A673 (cell line): Measurements from ENCODE around the gene INCENP. TPM values are rescaled to one million over a fixed set of nuclear protein-coding genes. Genes with fewer than 3 reads are reported as not detected.

ENCODE experiments used
- BruUV-seq: library from RNA; stranded (reverse); fragments of 400-500 nt; replicated peaks from 2 replicates; lab custom pipeline; 2021; lab: Mats Ljungman, UMichigan
- CTCF ChIA-PET: fragments of 300-600 bp; sonication (Branson Sonifier 250); formaldehyde crosslinking; loops from one replicate; lab custom pipeline; 2022; ENCODE audit warnings: antibody characterized with exemption; lab: Charles Lee
- POLR2A ChIA-PET: fragments of 300-600 bp; sonication (Branson Sonifier 250); formaldehyde crosslinking; loops from one replicate; lab custom pipeline; 2022; ENCODE audit warnings: antibody characterized with exemption; ENCODE audit not compliant: low non-redundant PET; lab: Charles Lee
- DNase-seq: peaks from one replicate; pipeline ENCODE4 v3.0.0-alpha.2; 2015; ENCODE audit warnings: low spot score
- H3K27ac ChIP-seq: fragments of 200-600 bp; sonication (generic); 2 replicates; pipeline ENCODE4 v1.5.1; 2016; ENCODE audit warnings: mixed run types, low read depth, mild to moderate bottlenecking, mixed read lengths, antibody characterized with exemption, low read length; ENCODE audit not compliant: poor library complexity, severe bottlenecking
- H3K27me3 ChIP-seq: fragments of 200-600 bp; sonication (generic); replicated peaks from 2 replicates; pipeline ENCODE4 v1.6.1; 2017; ENCODE audit warnings: mixed run types, low read depth, mild to moderate bottlenecking, mixed read lengths, antibody characterized with exemption, low read length; ENCODE audit not compliant: insufficient read depth, poor library complexity
- H3K36me3 ChIP-seq: fragments of 200-600 bp; sonication (generic); 2 replicates; pipeline ENCODE4 v1.6.1; 2016; ENCODE audit warnings: mixed run types, mild to moderate bottlenecking, mixed read lengths, antibody characterized with exemption, low read length; ENCODE audit not compliant: insufficient read depth, poor library complexity, severe bottlenecking
- H3K4me1 ChIP-seq: fragments of 200-600 bp; sonication (generic); 2 replicates; pipeline ENCODE4 v1.6.1; 2017; ENCODE audit warnings: mixed run types, mild to moderate bottlenecking, mixed read lengths, antibody characterized with exemption, low read length; ENCODE audit not compliant: insufficient read depth, poor library complexity, severe bottlenecking
- H3K4me3 ChIP-seq: fragments of 200-600 bp; sonication (generic); 2 replicates; pipeline ENCODE4 v1.5.1; 2016; ENCODE audit warnings: low read depth, mixed run types, mild to moderate bottlenecking, mixed read lengths, low read length; ENCODE audit not compliant: poor library complexity, severe bottlenecking
- H3K9me3 ChIP-seq: fragments of 200-600 bp; sonication (generic); 2 replicates; pipeline ENCODE4 v1.6.1; 2016; ENCODE audit warnings: mixed run types, low read depth, mild to moderate bottlenecking, mixed read lengths, antibody characterized with exemption, low read length; ENCODE audit not compliant: poor library complexity, severe bottlenecking
- EZH2 ChIP-seq: fragments of 200-600 bp; sonication (generic); IDR thresholded peaks from 2 replicates; pipeline ENCODE4 v1.6.1; 2017; ENCODE audit warnings: borderline replicate concordance, low read depth, mild to moderate bottlenecking, mixed read lengths, antibody characterized with exemption, low read length; ENCODE audit not compliant: poor library complexity, severe bottlenecking
- intact Hi-C: fragments of 100-400 bp; cut with micrococcal nuclease; formaldehyde crosslinking; loops from one replicate; pipeline ENCODE4 v1.10.0; 2022; ENCODE audit not compliant: unreplicated experiment
- total RNA-seq: library from RNA; stranded (reverse); gene quantifications from 2 replicates; pipeline ENCODE4 v1.2.3, GENCODE V29; 2021
- TF ChIP-seq, protein P1 (sequence below): fragments of 300-800, 200-600 bp; sonication (generic); conservative IDR thresholded peaks from 2 replicates; pipeline ENCODE4 v1.5.1; 2017; ENCODE audit warnings: low read depth, mild to moderate bottlenecking, antibody characterized with exemption, low read length, moderate library complexity, mixed read lengths

The INCENP gene
- total RNA-seq, 1 experiment from 2014 or later = 233 TPM

DNA sequence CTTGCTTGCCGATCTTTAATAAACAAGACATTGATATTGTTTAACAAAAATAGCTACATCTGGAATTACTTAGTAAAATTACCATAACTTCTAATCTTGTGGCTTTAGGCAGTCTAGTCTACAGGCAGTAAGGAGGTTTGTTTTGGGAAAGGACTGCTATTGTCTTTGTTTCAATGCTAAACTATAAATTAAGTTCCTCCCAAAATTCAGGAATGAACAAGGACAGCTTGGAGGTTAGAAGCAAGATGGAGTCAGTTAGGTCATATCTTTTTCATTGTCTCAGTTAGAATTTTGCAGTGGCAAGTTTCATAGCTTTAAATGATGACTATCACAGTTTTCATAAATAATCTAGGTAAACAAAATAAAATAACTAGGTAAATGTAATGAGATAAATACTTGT is 36.1 kb upstream of the INCENP start:
- H3K4me1 ChIP-seq = no peaks in the 10 kb centered on the region
- CTCF ChIA-PET = interaction anchor here (0.6 to 1.5 kb wide), 2 partner anchors 20 to 340 kb away, joined by 3 to 5 read pairs; no protein-coding TSS in a partner anchor
- H3K9me3 ChIP-seq = peaks cover 12% of the 10 kb centered on the region
- H3K27me3 ChIP-seq = no peaks in the 10 kb centered on the region
- no peak overlapping the region for H3K27ac ChIP-seq
- TF ChIP-seq, protein P1, sequence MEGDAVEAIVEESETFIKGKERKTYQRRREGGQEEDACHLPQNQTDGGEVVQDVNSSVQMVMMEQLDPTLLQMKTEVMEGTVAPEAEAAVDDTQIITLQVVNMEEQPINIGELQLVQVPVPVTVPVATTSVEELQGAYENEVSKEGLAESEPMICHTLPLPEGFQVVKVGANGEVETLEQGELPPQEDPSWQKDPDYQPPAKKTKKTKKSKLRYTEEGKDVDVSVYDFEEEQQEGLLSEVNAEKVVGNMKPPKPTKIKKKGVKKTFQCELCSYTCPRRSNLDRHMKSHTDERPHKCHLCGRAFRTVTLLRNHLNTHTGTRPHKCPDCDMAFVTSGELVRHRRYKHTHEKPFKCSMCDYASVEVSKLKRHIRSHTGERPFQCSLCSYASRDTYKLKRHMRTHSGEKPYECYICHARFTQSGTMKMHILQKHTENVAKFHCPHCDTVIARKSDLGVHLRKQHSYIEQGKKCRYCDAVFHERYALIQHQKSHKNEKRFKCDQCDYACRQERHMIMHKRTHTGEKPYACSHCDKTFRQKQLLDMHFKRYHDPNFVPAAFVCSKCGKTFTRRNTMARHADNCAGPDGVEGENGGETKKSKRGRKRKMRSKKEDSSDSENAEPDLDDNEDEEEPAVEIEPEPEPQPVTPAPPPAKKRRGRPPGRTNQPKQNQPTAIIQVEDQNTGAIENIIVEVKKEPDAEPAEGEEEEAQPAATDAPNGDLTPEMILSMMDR = no peak
- no peak for TF ChIP-seq EZH2
- no peak overlapping the region for H3K4me3 ChIP-seq
- DNase-seq = no peak
- intact Hi-C loops = no loop called here
- POLR2A ChIA-PET = interaction anchor here (0.7 kb wide), 1 partner anchor 122 kb away, joined by 3 read pairs; no protein-coding TSS in a partner anchor
- H3K36me3 ChIP-seq = no peaks in the 10 kb centered on the region
- no TSS peak for BruUV-seq

DNA sequence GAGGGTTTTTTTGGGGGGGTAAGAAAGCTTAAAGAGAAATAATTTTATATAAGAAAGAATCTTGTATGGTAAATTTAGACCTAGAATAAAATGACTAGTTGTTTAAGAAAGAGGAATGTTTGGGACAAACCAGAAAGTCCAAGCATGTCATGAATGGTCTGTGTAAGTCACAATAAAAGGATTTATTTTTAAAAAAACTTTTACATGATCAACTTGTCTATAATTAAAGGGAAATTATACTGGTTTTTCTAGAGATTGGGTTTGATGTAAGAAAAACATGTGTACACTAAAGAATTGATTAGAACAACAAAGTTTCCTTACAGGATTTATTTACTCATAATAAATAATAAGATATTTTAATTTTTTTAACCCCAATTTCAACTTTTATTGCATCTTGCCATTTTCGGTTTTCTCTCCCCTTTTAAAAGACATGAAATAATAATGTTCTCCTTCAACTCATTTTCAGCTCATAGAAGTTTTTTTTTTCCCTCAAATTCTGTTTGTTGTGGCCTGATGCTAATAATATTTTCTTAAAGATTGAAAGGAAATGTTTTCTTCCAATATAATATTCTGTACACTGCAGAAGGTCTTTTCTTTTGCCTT is 35.4 kb upstream of the INCENP start:
- intact Hi-C loops = no loop called here
- H3K27ac ChIP-seq = no peak overlapping the region
- no peak for TF ChIP-seq EZH2
- TF ChIP-seq, protein P1 = no peak
- H3K9me3 ChIP-seq = peaks cover 12% of the 10 kb centered on the region
- no peaks in the 10 kb centered on the region for H3K27me3 ChIP-seq
- ChIA-PET POLR2A (no interaction called here), CTCF (interaction anchor here (1.5 kb wide), 1 partner anchor 19 kb away, joined by 5 read pairs; no protein-coding TSS in a partner anchor)
- no peaks in the 10 kb centered on the region for H3K36me3 ChIP-seq
- BruUV-seq = no TSS peak
- no peak for DNase-seq
- H3K4me3 ChIP-seq = no peak overlapping the region
- no peaks in the 10 kb centered on the region for H3K4me1 ChIP-seq

DNA sequence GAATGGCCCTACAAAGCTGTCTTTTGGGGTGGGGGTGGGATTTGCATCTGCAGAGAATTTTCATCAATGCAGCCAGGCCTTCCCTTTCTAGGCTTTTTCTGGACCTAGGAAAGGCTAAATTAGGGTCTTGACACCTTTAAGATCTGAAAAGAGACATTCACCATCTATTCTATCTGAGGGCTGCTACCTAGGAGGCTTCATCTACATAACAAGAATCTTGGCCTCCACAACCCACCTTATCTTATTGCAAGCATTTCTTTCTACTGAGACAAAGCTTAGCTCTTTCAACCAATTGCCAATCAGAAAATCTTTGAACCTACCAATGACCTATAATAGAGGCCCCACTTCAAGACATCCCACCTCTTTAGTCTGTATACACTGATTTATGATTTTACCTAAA is 20.7 kb upstream of the INCENP start:
- no peak overlapping the region for H3K27ac ChIP-seq
- H3K27me3 ChIP-seq = no peaks in the 10 kb centered on the region
- POLR2A ChIA-PET = interaction anchor here (0.6 kb wide), 1 partner anchor 251 kb away, joined by 3 read pairs; no protein-coding TSS in a partner anchor
- TF ChIP-seq, protein P1 = no peak
- TF ChIP-seq EZH2 = no peak
- BruUV-seq = no TSS peak
- no peak overlapping the region for H3K4me3 ChIP-seq
- H3K36me3 ChIP-seq = no peaks in the 10 kb centered on the region
- H3K4me1 ChIP-seq = no peaks in the 10 kb centered on the region
- intact Hi-C loops = no loop called here
- CTCF ChIA-PET = interaction anchor here (0.6 kb wide), 1 partner anchor 745 kb away, joined by 3 read pairs; no protein-coding TSS in a partner anchor
- DNase-seq = no peak
- no peaks in the 10 kb centered on the region for H3K9me3 ChIP-seq
